H9 (cell line): ENCODE results near the gene FAS. TPM values are rescaled to one million over a fixed set of nuclear protein-coding genes. Genes with fewer than 3 reads are reported as not detected.

Experiments
- DNase-seq: peaks from one replicate; pipeline ENCODE4 v3.0.0-alpha.2; 2017
- H2AFZ ChIP-seq: one replicate; pipeline ENCODE4 v1.6.1; 2013; ENCODE audit warnings: mild to moderate bottlenecking, low read length, control low read depth, moderate library complexity
- H2AK5ac ChIP-seq: 2 replicates; pipeline ENCODE4 v1.6.1; 2013; ENCODE audit warnings: low read length, control low read depth, mixed read lengths; ENCODE audit not compliant: insufficient read length
- H2BK120ac ChIP-seq: one replicate; pipeline ENCODE4 v1.6.1; 2013; ENCODE audit warnings: low read depth, mild to moderate bottlenecking, low read length, control low read depth, inconsistent platforms; ENCODE audit not compliant: poor library complexity, severe bottlenecking
- H2BK12ac ChIP-seq: 2 replicates; pipeline ENCODE4 v1.6.1; 2013; ENCODE audit warnings: low read length, control low read depth, mixed read lengths, low read depth; ENCODE audit not compliant: insufficient read length
- H2BK15ac ChIP-seq: 2 replicates; pipeline ENCODE4 v1.6.1; 2013; ENCODE audit warnings: low read depth, low read length, control low read depth
- H2BK20ac ChIP-seq: one replicate; pipeline ENCODE4 v1.6.1; 2013; ENCODE audit warnings: low read depth, mild to moderate bottlenecking, low read length, control low read depth, inconsistent platforms; ENCODE audit not compliant: poor library complexity, severe bottlenecking
- H2BK5ac ChIP-seq: 2 replicates; pipeline ENCODE4 v1.6.1; 2013; ENCODE audit warnings: low read length, control low read depth, mixed read lengths; ENCODE audit not compliant: insufficient read length
- H3K14ac ChIP-seq: 2 replicates; pipeline ENCODE4 v1.6.1; 2013; ENCODE audit warnings: low read length, control low read depth; ENCODE audit not compliant: insufficient read depth
- H3K18ac ChIP-seq: 2 replicates; pipeline ENCODE4 v1.6.1; 2013; ENCODE audit warnings: low read depth, mild to moderate bottlenecking, mixed read lengths, low read length, control low read depth; ENCODE audit not compliant: insufficient read length
- H3K23ac ChIP-seq: 2 replicates; pipeline ENCODE4 v1.6.1; 2013; ENCODE audit warnings: low read length, control low read depth, mixed read lengths, low read depth; ENCODE audit not compliant: insufficient read length
- H3K23me2 ChIP-seq: 2 replicates; pipeline ENCODE4 v1.6.1; 2013; ENCODE audit warnings: low read depth, mild to moderate bottlenecking, mixed read lengths, low read length, control low read depth; ENCODE audit not compliant: insufficient read length, poor library complexity, severe bottlenecking
- H3K27ac ChIP-seq: 2 replicates; pipeline ENCODE4 v1.5.1; 2013; ENCODE audit warnings: low read length, control low read depth, mixed read lengths, low read depth; ENCODE audit not compliant: insufficient read length
- H3K27me3 ChIP-seq: 2 replicates; pipeline ENCODE4 v1.6.1; 2013; ENCODE audit warnings: low read length, control low read depth, inconsistent platforms; ENCODE audit not compliant: insufficient read depth
- H3K4ac ChIP-seq: 2 replicates; pipeline ENCODE4 v1.6.1; 2013; ENCODE audit warnings: low read depth, mild to moderate bottlenecking, control low read depth, inconsistent platforms, low read length, moderate library complexity
- H3K4me1 ChIP-seq: 2 replicates; pipeline ENCODE4 v1.6.1; 2013; ENCODE audit warnings: low read length, control low read depth, inconsistent platforms; ENCODE audit not compliant: insufficient read depth
- H3K4me2 ChIP-seq: 2 replicates; pipeline ENCODE4 v1.6.1; 2013; ENCODE audit warnings: low read length, control low read depth, mixed read lengths; ENCODE audit not compliant: insufficient read length, insufficient read depth
- H3K56ac ChIP-seq: 2 replicates; pipeline ENCODE4 v1.6.1; 2013; ENCODE audit warnings: low read depth, mild to moderate bottlenecking, mixed read lengths, low read length, control low read depth; ENCODE audit not compliant: insufficient read length
- H3K79me1 ChIP-seq: 2 replicates; pipeline ENCODE4 v1.6.1; 2013; ENCODE audit warnings: low read depth, mild to moderate bottlenecking, moderate library complexity, low read length, control low read depth, inconsistent platforms; ENCODE audit not compliant: insufficient read depth, poor library complexity, severe bottlenecking
- H3K79me2 ChIP-seq: 2 replicates; pipeline ENCODE4 v1.6.1; 2013; ENCODE audit warnings: low read length, control low read depth, inconsistent platforms; ENCODE audit not compliant: insufficient read depth
- H3K9ac ChIP-seq: 2 replicates; pipeline ENCODE4 v1.6.1; 2013; ENCODE audit warnings: low read length, control low read depth, mixed read lengths; ENCODE audit not compliant: insufficient read length; ENCODE audit errors: extremely low read depth
- H3K9me3 ChIP-seq: one replicate; pipeline ENCODE4 v1.6.1; 2013; ENCODE audit warnings: low read depth, low read length, inconsistent platforms; ENCODE audit not compliant: control insufficient read depth
- H3T11ph ChIP-seq: one replicate; pipeline ENCODE4 v1.6.1; 2013; ENCODE audit warnings: mild to moderate bottlenecking, low read length, control low read depth, inconsistent platforms
- H4K20me1 ChIP-seq: one replicate; pipeline ENCODE4 v1.6.1; 2013; ENCODE audit not compliant: control insufficient read depth, insufficient read length, insufficient read depth
- H4K5ac ChIP-seq: 2 replicates; pipeline ENCODE4 v1.6.1; 2013; ENCODE audit warnings: low read depth, mild to moderate bottlenecking, mixed read lengths, low read length, control low read depth; ENCODE audit not compliant: insufficient read length
- H4K8ac ChIP-seq: replicated peaks from 2 replicates; pipeline ENCODE4 v1.6.1; 2013; ENCODE audit warnings: low read length, control low read depth, mixed read lengths, low read depth; ENCODE audit not compliant: insufficient read length
- H4K91ac ChIP-seq: 2 replicates; pipeline ENCODE4 v1.6.1; 2013; ENCODE audit warnings: low read depth, mild to moderate bottlenecking, moderate library complexity, mixed read lengths, low read length, control low read depth; ENCODE audit not compliant: insufficient read length
- H3K27ac Mint-ChIP-seq, 3 experiments: 2 replicates in 2 of 3; 3 replicates in 1 of 3; pipeline ENCODE4 v1.8.0; 2020 to 2021; ENCODE audit warnings: mixed read lengths in 3 of 3, mild to moderate bottlenecking in 1 of 3, moderate library complexity in 1 of 3
- H3K27me3 Mint-ChIP-seq: 2 replicates; pipeline ENCODE4 v1.8.0; 2021; ENCODE audit warnings: low read depth, mild to moderate bottlenecking, moderate library complexity, mixed read lengths
- H3K36me3 Mint-ChIP-seq, 3 experiments: 2 replicates in 2 of 3; 3 replicates in 1 of 3; pipeline ENCODE4 v1.8.0; 2020 to 2021; ENCODE audit warnings: low read depth in 3 of 3, mixed read lengths in 3 of 3; ENCODE audit not compliant: insufficient read depth in 1 of 3
- H3K4me1 Mint-ChIP-seq, 2 experiments: 2 replicates each; pipeline ENCODE4 v1.8.0; 2020; ENCODE audit warnings: mixed read lengths in 2 of 2
- H3K4me3 Mint-ChIP-seq, 2 experiments: 2 replicates in 1 of 2; 3 replicates in 1 of 2; pipeline ENCODE4 v1.8.0; 2020 to 2021; ENCODE audit warnings: mild to moderate bottlenecking in 2 of 2, mixed read lengths in 2 of 2, moderate library complexity in 1 of 2
- H3K9me3 Mint-ChIP-seq, 2 experiments: 2 replicates in 1 of 2; 3 replicates in 1 of 2; pipeline ENCODE4 v1.8.0; 2020; ENCODE audit warnings: mild to moderate bottlenecking in 2 of 2, mixed read lengths in 2 of 2, moderate library complexity in 1 of 2
- WGBS: extraction: QIAGEN DNeasy Blood & Tissue Kit; methylation state at CpG from one replicate; pipeline ENCODE4 v1.1.7; 2013; ENCODE audit warnings: missing lambda C conversion rate, low lambda C conversion rate, mixed read lengths; ENCODE audit not compliant: insufficient read length; ENCODE audit errors: extremely low coverage; 5-methylcytosine and 5-hydroxymethylcytosine counted together
- total RNA-seq: library from RNA; stranded (reverse); gene quantifications from 2 replicates; pipeline ENCODE4 v1.2.1, GENCODE V29; 2021
- TF ChIP-seq, protein P1 (sequence below): fragments of 200-600 bp; sonication (generic); conservative IDR thresholded peaks from 3 replicates; pipeline ENCODE4 v1.8.0; 2021; ENCODE audit warnings: antibody characterized with exemption, mild to moderate bottlenecking

Gene FAS
- total RNA-seq, 1 experiment from 2014 or later, result 3.0 TPM

DNA sequence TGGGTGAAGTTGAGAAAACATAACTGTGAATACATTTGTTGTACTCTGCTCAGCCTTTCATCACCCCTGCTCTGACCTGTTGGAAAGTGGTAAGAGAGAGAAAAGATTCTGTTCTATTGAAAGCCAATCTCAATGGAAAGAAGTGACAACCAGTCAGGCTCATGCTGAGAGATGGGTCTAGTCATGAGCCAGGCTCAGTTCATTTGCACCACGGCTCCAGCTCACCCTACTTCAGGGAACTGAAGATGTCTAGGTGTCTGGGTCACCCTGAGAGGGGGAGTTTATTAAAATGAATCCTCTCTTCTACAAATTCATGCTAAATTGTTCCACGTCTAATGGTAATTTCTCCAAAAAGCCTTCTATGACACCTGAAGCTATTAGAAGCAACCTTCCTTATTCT is 12.1 kb upstream of the FAS start:
- H3K9ac ChIP-seq, result no peak overlapping the region
- no peak overlapping the region for H3K14ac ChIP-seq
- H3K4me2 ChIP-seq, result no peak overlapping the region
- no peak overlapping the region for H3K18ac ChIP-seq
- no peaks in the 10 kb centered on the region for H3K9me3 ChIP-seq
- no peak overlapping the region for H3T11ph ChIP-seq
- H3K27ac ChIP-seq, result no peak overlapping the region
- no peaks in the 10 kb centered on the region for H3K23me2 ChIP-seq
- WGBS, result no CpG with 5 or more reads among the region's 2 CpGs
- no peak overlapping the region for H3K56ac ChIP-seq
- H3K36me3 Mint-ChIP-seq, result no peaks in the 10 kb centered on the region
- H3K4me3 Mint-ChIP-seq, result no peak overlapping the region
- H3K4ac ChIP-seq, result no peak overlapping the region
- H3K4me1 Mint-ChIP-seq, result peaks cover 5% of the 10 kb centered on the region in 2 experiments
- H3K9me3 Mint-ChIP-seq, result no peaks in the 10 kb centered on the region
- H2BK5ac ChIP-seq, result no peak overlapping the region
- no peak overlapping the region for H4K5ac ChIP-seq
- H3K79me2 ChIP-seq, result no peaks in the 10 kb centered on the region
- TF ChIP-seq, protein P1, sequence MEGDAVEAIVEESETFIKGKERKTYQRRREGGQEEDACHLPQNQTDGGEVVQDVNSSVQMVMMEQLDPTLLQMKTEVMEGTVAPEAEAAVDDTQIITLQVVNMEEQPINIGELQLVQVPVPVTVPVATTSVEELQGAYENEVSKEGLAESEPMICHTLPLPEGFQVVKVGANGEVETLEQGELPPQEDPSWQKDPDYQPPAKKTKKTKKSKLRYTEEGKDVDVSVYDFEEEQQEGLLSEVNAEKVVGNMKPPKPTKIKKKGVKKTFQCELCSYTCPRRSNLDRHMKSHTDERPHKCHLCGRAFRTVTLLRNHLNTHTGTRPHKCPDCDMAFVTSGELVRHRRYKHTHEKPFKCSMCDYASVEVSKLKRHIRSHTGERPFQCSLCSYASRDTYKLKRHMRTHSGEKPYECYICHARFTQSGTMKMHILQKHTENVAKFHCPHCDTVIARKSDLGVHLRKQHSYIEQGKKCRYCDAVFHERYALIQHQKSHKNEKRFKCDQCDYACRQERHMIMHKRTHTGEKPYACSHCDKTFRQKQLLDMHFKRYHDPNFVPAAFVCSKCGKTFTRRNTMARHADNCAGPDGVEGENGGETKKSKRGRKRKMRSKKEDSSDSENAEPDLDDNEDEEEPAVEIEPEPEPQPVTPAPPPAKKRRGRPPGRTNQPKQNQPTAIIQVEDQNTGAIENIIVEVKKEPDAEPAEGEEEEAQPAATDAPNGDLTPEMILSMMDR, result no peak
- H3K23ac ChIP-seq, result no peak overlapping the region
- H4K20me1 ChIP-seq, result no peaks in the 10 kb centered on the region
- H3K4me1 ChIP-seq, result no peaks in the 10 kb centered on the region
- H2BK120ac ChIP-seq, result no peak overlapping the region
- H4K91ac ChIP-seq, result no peak overlapping the region
- H2BK15ac ChIP-seq, result no peak overlapping the region
- H4K8ac ChIP-seq, result no peak overlapping the region
- H2AFZ ChIP-seq, result no peak overlapping the region
- H3K79me1 ChIP-seq, result no peaks in the 10 kb centered on the region
- no peaks in the 10 kb centered on the region for H3K27me3 Mint-ChIP-seq
- H2BK20ac ChIP-seq, result no peak overlapping the region
- no peak for DNase-seq
- H3K27ac Mint-ChIP-seq, result no peak overlapping the region
- H2BK12ac ChIP-seq, result no peak overlapping the region
- H3K27me3 ChIP-seq, result no peaks in the 10 kb centered on the region
- no peak overlapping the region for H2AK5ac ChIP-seq
